Medulla oblongata (tissue), 1 donor: ENCODE measurements around the gene TRIM33.
A peak's percentile ranks its signal among the peaks of the same experiment; 100 is the strongest.
"Not testable (repeated sequence)": the region's sequence is repeated elsewhere in the genome, so short reads cannot be mapped to it uniquely, and the experiment has no call there.

Experiments
- DNase-seq: peaks from one replicate; pipeline ENCODE4 v3.0.0-alpha.2; 2015; ENCODE audit errors: extremely low spot score

Gene TRIM33

DNA sequence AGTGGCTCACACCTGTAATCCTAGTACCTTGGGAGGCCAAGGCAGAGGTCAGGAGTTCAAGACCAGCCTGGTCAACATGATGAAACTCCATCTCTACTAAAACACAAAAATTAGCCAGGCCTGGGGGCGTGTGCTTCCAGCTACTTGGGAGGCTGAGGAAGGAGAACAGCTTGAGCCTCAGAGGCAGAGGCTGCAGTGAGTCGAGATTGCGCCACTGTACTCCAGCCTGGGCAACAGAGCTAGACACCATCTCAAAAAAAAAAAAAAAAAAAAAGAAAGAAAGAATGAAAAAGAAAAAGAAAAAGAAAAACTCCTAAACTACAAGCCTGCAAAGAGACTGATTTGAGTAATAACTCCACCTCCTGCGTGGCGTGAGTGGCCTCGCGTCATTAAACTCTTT, 92.1 kb downstream of the TRIM33 start:
- not testable (repeated sequence) for DNase-seq

DNA sequence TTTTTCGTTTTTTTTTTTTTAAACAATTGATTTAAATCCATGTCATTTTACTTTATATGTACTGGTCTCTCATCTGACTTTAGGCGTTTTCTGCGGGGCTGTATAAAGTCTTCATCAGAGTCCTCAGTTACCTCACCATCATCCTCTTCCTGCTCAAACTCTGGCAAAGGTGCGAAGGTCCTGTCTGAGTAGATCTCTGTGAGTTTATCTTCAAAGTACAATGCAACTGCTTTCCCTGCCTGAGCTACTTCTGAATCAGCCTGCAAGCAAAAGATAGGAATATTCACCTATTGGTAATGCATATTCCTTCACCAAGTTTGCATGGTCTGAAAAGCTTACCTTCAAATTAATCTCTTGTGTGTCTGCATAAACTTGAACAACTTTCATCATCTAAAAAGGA, 113.4 kb downstream of the TRIM33 start:
- DNase-seq, result no peak

DNA sequence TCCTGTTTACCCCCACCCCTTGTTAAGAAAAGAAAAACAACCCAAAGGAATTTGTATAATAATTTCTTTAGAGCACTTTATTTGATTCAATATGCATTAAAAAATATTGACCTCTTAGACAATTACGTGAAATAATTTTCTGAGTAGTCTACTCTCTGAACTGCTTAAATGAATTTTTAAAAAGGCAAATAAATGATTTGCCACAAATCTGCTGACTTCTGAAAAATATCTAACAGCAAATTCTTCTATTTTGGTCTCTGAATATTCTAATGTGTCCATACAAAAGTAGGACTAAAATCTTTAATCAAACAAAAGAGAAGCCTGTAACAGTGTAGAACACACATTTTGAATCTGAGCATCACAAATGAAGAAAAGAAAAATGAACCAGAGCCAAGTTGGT, 115.1 kb downstream of the TRIM33 start:
- DNase-seq, result no peak

DNA sequence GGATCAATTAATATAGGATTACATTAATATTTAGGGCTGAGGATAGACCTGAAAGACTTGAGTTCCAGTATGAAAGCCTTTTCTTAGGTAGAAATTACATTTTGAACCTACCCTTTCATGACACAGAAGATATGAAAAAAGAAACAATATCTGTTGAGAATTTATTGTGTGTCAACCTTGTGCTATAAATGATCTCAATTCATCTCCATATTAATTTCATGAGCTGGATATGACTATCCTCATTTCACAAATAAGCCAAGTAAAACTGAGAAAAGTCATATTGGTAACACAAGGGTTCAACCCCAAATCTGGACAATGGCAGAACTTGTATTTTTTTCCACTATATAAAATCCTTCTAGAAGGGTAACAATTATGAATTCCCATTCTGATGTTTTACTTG, 120.0 kb downstream of the TRIM33 start:
- no peak for DNase-seq

DNA sequence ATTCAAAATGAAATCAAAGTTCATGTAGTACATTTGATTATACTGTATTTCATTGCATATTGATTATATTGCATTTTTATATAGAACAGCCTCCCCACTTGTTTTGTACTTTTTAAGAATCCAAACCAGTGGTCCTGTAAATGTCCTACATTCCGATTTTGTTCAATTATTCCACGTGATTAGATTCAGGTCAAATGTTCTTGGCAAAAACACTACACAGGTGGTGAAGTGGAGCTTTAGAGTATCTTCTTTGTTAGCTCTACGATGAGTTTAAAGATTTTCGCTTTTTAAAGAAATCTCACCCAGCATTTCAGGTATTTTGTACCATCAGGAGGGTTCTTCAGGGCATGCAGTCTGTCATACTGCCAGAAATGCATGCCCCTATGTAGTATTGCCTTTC, 120.6 kb downstream of the TRIM33 start:
- DNase-seq, result no peak

DNA sequence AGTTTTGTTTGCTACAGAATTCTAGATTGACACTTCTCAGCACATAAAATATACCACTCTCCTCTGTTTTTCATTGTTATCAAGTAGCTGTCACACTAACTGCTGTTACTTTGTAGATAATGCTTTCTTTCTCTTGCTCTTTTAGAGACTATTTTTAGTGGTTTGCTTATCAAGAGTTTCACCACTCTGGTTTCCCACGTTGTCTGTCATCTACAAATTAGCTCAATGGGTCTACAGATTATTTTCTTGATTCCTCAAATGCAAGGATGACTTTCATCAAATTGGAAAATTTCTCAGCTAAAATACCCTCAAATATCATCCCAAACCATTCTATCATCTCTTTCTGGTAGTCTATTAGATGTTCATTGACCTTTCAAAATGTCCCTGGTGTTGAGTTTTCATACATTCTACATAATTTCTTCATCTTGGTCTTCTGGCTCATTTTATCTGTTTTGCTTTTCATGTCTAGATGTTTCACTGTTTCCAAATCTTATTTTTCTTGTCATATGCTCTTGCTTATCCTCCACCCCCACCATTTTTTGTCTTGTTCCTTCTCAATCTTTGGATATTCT, 122.5 kb downstream of the TRIM33 start:
- no peak for DNase-seq

DNA sequence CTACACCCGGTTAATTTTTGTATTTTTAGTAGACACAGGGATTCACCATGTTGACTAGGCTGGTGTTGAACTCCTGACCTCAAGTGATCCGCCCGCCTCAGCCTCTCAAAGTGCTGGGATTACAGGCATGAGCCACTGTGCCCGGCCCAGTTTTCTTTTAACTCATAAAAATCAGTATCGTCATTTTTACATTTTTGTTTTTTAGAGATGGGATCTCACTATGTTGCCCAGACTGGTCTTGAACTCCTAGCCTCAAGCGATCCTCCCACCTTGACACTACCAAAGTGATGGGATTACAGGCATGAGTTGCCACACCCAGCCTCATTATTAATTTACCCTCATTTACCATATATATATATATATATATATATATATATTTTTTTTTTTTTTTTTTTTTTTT, 123.4 kb downstream of the TRIM33 start:
- DNase-seq, result not testable (repeated sequence)

DNA sequence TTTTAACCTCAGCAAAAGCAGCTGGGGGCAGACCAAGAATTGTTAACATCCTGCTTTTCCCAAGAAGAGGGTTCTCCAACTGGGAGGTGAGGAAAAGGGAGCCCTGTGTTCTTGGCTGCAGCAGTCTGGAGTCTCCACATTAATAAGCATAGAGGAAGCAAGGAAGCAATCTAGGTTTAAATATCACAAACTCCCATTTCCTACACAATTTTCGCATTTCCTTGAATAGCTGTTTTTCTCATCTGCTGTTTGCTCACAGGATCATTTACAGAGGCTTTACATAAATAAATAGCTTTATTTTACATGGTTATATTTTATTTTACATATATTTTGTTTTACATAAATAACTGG, 124.0 kb downstream of the TRIM33 start:
- DNase-seq, result no peak

DNA sequence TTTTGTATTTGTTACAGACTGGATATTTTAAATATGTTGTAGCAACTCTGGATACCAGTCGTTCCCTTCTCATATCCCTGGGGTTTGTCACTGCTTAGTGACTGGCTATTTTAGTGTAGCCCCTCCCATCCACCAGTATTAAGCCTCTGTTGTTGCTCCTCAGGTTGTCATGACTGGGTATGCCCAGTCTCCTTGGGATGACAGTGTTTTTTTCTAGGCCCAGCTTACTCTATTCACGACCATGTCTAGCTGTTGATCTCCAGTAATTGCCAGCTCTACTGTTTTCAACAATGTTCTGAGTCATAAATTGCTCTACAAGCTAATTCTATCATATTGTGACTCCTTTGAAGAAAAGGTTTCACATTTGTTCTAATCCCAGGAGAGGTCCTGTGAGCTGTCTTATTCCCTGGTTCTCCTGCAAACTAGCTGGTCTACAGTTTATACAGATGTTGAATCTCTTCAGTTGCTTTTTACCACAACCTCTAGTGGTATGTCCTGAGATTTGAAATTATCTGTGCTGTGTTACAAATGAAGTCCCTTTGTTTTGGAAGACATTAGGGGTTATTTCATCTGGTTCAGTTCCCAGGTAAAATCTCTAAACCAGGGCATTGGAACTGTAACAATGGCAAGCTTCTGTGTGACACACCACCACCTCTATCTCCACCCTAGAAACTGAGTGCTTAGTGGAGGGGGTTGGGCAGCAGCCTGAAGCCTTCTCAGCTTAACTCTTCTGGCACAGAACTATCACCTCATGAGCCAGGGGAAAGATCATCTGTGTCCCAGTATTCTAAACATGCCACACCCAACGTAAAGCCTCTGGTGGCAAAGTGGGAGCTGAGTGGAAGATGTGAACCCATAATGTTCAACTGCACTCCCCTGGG, 124.6 kb downstream of the TRIM33 start:
- DNase-seq, result no peak

DNA sequence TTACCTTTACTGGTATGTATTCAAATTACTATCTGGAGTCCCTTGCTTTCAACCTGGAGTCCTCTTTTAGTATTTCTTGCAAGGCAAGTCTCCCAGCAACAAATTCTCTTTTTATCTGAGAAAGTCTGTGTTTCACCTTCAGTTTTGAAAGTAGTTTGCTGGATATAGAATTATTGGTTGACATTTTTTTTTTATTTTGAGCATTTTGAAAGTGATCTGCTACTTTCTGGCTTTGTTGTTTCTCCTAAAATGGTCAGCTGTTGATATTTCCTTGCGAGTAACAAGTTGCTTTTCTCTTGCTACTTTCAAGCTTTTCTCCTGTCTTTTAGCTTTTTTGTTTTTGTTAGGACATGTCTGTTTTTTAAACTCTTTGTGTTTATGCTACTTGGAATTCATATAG, 126.1 kb downstream of the TRIM33 start:
- DNase-seq, result no peak

DNA sequence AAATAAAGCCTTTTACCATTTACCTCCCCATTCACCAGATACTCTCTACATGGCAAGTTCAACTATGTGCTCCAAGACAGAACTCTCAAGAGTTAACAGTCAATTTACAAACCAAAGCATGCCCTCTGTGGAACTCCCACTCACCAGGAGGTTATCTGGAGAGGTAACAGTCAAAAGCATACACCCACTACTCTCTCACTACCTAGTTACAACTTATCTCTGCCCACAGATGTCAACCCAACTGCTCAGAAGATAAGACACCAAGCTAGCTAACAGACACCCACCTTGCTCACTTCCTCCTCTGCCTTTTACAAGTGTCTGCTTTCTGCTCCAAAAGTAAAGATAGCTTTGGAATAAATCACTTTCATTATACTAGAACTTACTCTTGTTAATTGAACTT, 131.0 kb downstream of the TRIM33 start:
- DNase-seq, result no peak

DNA sequence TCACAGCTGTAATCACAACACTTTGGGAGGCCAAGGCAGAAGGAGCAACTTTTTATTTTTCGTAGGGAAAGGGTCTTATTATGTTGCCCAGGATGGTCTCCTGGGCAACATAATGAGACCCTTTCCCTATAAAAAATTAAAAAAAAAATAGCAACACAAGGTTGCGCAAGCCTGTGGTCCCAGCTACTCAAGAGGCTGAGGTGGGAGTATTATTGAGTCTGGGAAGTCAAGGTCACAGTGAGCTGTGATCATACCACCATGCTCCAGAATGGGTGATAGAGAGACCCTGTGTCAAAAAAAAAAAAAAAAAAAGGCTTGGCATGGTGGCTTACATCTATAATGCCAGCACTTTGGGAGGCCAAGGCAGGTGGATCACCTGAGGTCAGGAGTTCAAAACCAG, 131.6 kb downstream of the TRIM33 start:
- no peak for DNase-seq

DNA sequence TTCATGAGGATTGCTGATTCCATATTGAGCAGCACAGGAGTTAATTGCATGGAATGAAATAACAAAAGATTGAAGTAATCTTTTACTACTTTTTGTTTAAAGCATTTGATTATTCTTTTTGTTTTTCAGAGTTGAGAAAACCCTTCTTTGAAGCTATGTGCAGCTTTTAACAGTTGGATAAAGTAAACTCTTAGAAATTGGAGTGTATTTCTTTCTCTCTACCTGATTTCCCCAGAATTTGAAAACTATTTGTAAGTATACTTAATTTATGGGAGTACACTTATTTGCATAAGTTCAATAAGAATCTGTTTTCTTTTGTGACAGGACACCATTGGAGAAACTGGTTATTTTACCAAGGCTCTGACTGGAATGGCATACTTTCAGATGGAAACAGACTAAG, 133.6 kb downstream of the TRIM33 start:
- no peak for DNase-seq

DNA sequence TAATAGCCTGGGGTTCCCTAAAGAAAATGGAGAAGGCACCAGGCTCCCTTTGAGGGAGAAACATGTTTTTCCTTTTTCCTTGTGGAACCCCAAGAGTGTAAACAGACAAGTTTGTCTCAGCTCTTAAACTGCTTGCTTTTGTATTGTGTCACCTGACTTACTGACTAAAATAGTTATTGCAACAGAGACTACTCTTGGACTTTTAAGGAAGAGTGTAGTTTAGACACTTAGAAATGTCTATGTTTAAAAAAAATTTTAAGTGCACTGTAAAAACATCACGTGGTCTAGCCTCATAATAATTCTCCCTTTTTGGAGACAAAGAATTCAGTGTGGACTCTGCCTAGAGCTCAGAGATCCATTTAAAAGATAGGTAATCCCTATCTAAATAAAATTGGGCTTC, 141.1 kb downstream of the TRIM33 start:
- DNase-seq, result peak; percentile 28

DNA sequence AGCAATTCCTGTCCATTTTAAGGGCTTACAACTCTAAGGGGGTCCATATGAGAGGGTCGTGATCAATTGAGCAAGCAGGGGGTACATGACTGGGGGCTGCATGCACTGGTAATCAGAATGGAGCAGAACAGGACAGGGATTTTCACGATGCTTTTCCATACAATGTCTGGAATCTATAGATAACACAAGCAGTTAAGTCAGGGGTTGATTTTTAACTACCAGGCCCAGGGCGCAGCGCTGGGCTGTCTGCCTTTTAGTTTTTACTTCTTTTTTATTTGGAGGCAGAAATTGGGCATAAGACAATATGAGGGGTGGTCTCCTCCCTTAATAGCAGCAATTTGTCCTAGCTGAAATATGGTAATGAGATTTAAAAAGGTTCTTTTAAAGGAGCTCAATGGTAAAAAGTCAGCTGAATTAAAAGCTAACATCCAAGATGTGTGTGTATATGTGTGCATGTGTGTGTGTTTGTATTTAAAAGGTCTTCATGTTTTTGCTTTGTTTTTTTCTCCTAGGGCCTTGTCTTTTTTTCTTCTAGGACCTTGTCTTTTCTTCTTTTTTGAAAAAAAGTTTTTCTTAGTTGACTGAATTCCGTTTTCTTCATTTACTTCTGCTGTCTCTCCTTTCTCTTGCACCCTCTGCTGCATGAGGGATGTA, 141.6 kb downstream of the TRIM33 start:
- not testable (repeated sequence) for DNase-seq

DNA sequence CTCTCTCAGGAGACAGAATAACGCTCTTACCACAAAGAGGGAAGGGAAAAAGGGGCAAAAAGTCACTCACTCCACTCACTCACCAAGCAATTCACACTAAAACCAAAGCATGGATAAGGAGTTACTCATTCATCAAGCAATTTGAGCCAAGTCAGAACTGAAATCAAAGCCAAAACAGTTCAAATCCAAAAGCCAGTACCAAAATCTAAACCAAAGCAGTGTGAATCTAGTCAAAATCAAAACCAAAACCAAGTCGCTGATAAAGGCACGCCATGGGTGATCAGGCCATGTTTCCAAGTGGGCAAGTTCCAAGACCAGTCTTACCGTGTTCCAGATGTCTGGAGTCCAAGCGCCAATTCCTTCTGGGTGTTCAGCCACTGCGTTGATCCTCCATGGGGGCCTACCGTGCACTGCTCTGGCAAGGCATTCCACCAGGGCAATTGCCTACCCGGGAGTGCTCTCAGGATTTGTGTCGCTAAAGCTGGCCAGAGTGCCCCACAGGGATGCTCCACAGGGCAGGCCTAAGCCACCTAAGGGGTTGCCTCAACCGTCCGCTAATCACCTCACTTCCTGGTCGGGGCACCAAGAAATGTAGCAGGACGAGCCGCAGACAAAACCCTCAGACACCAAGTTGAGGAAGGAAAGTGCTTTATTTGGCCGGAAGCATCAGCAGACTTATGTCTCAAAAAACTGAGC, 142.3 kb downstream of the TRIM33 start:
- DNase-seq, result no peak

DNA sequence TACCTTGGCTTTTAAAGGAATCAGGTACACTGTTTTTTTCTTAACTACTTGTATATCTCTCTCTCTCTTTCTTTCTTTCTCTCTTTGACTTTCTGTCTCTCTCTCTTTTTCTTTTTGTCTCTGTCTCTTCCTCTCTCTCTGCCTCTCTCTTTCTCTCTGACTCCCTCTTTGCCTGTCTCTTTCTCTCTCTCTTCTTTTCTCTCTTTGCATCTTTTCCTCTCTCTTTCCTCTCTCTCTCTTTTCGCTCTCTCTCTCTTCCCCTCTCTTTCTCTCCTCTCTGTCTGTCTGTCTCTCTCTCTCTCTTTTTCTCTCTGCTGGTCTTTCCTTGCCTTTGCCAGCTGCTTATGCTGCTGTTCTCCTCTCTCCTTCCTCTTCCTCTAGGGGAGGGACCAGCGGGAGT, 143.2 kb downstream of the TRIM33 start:
- DNase-seq, result no peak

DNA sequence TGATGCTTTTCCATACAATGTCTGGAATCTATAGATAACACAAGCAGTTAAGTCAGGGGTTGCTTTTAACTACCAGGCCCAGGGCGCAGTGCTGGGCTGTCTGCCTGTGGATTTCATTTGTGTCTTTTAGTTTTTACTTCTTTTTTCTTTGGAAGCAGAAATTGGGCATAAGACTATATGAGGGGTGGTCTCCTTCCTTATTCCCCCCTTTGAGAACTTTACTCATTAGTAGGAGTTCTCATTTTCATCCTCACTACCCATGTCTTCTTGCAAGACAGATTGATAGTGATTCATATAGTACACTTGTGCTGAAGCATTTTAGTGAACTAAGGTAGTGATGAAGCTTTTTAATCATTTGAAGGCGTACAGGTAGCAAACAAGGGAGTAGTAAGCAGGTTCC, 147.8 kb downstream of the TRIM33 start:
- DNase-seq, result not testable (repeated sequence)

DNA sequence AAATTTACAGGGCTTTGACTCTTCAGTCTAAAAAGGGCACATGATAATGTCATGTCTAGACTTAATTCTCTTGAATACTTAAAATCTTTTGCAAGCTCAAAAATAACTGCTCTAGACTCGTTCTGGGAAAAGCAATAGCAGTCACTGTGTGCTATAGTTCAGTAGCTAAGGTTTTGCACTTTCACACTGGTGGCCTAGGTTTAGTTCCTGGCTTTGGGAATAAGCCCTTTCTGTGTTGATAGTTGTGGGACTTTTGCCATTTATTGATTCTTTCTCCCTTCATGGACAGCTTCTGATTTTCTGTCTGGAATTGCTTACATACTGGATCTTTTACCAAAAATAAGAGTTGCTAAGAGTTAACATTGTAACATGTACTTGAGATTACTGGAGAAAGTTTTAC, 151.2 kb downstream of the TRIM33 start:
- DNase-seq, result no peak

DNA sequence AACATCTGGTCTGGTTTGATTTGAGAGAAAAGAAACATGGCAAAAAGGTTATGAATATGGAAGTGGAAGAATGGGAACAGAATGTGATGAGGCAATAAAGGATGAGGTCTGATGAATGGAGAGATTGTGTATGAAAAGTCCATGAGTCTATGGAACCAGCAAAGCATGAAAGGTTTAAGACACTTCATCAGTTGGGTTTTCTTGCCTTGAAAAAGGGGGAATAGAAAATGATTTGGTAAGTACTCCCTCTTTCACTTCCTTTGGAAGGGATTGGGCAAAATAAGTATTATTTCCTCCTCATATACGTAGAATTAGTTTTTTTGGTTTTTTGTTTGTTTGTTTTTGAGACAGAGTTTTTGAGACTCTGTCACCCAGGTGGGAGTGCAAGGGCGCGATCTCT, 155.8 kb downstream of the TRIM33 start:
- DNase-seq, result no peak

DNA sequence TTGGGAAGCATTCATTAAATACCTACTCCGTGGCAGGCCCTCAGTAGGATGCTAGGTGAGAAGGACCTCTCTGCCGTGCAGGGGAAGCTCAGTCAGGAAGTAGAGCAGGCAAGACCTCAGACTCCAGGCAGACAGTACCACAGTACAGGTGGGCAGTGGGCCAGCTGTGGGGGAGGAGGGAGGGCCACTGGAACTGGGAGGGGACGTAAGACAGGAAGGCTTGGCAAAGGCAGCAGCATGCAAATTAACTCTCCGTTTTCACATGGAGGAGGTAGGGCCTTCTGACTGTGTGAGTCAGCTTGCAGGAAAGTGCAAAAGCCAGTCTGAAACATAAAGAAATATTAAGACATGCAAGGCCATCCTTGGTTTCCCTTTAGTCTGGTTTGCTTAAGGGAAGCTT, 157.7 kb downstream of the TRIM33 start:
- no peak for DNase-seq

DNA sequence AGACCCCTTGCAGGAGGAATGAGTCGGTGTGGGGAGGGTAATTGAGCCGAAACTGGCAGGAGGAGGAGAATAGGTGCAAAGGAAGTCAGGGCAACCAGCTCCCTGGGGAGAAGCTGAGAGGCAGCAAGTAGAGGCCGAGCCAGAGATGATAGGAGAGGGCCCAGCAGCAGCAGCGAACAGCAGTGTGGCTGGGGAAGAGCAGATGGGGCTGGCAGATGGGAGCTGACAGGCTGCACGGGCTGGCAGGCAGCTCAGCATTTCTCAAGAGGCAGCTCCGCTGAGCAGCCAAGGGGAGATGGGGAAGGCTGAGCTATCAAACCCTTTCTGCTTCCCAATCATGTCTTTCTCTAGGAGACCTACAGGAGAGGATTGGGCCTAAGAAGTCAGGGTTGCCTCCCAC, 158.2 kb downstream of the TRIM33 start:
- DNase-seq, result no peak
